HTERT RPE-1 (cell line): Measurements from ENCODE around the gene ZNF175.

Experiments used
- in situ Hi-C: fragments of 300-500 bp; cut with MboI; formaldehyde crosslinking; loops from 4 replicates; pipeline ENCODE4 v1.14.3; 2020; ENCODE audit warnings: low sequenced_read_pairs

ZNF175 gene

GRCh38 chr19:51549533-51550324, 21.4 kb upstream of the ZNF175 start:
- in situ Hi-C loops: no loop called here

- in situ Hi-C loops: no loop called here
These were observed 20.0 kb upstream of the ZNF175 start for GRCh38 chr19:51550848-51551672.

GRCh38 chr19:51551673-51552432, 19.2 kb upstream of the ZNF175 start:
- in situ Hi-C loops: no loop called here

GRCh38 chr19:51552608-51552995, 18.5 kb upstream of the ZNF175 start:
- in situ Hi-C loops: no loop called here

GRCh38 chr19:51552996-51553725, 17.9 kb upstream of the ZNF175 start:
- in situ Hi-C loops: no loop called here

GRCh38 chr19:51559240-51559639, 11.8 kb upstream of the ZNF175 start:
- in situ Hi-C loops: no loop called here

GRCh38 chr19:51560339-51560738, 10.7 kb upstream of the ZNF175 start:
- in situ Hi-C loops: no loop called here

GRCh38 chr19:51564791-51565190, 6.3 kb upstream of the ZNF175 start:
- in situ Hi-C loops: no loop called here

GRCh38 chr19:51565583-51565982, 5.5 kb upstream of the ZNF175 start:
- in situ Hi-C loops: no loop called here

- in situ Hi-C loops: no loop called here
These were observed 4.5 kb upstream of the ZNF175 start for GRCh38 chr19:51566489-51567100.

- in situ Hi-C loops: no loop called here
These were observed 3.5 kb upstream of the ZNF175 start for GRCh38 chr19:51567583-51567982.

- in situ Hi-C loops: no loop called here
These were observed 2.6 kb upstream of the ZNF175 start for GRCh38 chr19:51568456-51568855.

- in situ Hi-C loops: no loop called here
These were observed 516 bp downstream of the ZNF175 start for GRCh38 chr19:51571599-51571998.

GRCh38 chr19:51572410-51572809, 1.3 kb downstream of the ZNF175 start:
- in situ Hi-C loops: no loop called here

GRCh38 chr19:51572908-51573307, 1.8 kb downstream of the ZNF175 start:
- in situ Hi-C loops: no loop called here

- in situ Hi-C loops: no loop called here
These were observed 2.2 kb downstream of the ZNF175 start for GRCh38 chr19:51573331-51573730.

- in situ Hi-C loops: no loop called here
These were observed 5.8 kb downstream of the ZNF175 start for GRCh38 chr19:51576850-51577249.

GRCh38 chr19:51586103-51586728, 15.1 kb downstream of the ZNF175 start:
- in situ Hi-C loops: no loop called here

GRCh38 chr19:51586799-51587198, 15.7 kb downstream of the ZNF175 start:
- in situ Hi-C loops: no loop called here
